Liver (tissue), 9 donors: ENCODE results near the gene P4HB. TPM values are rescaled to one million over a fixed set of nuclear protein-coding genes. Genes with fewer than 3 reads are reported as not detected.

Source experiments
- DNase-seq: peaks from one replicate; pipeline ENCODE4 v3.0.0-alpha.2; 2017; ENCODE audit warnings: low spot score
- H3K27ac ChIP-seq, 2 donors: one replicate each; pipeline ENCODE4 v1.7.0; 2013; ENCODE audit warnings: inconsistent platforms in 2 of 2, low read length in 2 of 2, control low read depth in 1 of 2, low read depth in 1 of 2, mild to moderate bottlenecking in 1 of 2
- H3K27me3 ChIP-seq, 4 donors: one replicate each; pipeline versions ENCODE4 v1.6.1 to v1.7.0; 2013; ENCODE audit warnings: low read length in 3 of 4, inconsistent platforms in 1 of 4, mild to moderate bottlenecking in 1 of 4, moderate library complexity in 1 of 4; ENCODE audit not compliant: control insufficient read depth in 4 of 4, insufficient read depth in 4 of 4
- H3K36me3 ChIP-seq, 4 donors: one replicate each; pipeline versions ENCODE4 v1.6.1 to v1.7.0; 2013; ENCODE audit warnings: low read length in 3 of 4, mild to moderate bottlenecking in 3 of 4, low read depth in 1 of 4, moderate library complexity in 1 of 4; ENCODE audit not compliant: control insufficient read depth in 4 of 4, insufficient read depth in 3 of 4
- H3K4me1 ChIP-seq, 4 donors: one replicate each; pipeline versions ENCODE4 v1.6.1 to v1.7.0; 2013; ENCODE audit warnings: low read length in 3 of 4, mild to moderate bottlenecking in 3 of 4, moderate library complexity in 1 of 4; ENCODE audit not compliant: control insufficient read depth in 4 of 4, insufficient read depth in 4 of 4
- H3K4me3 ChIP-seq, 3 donors: one replicate each; pipeline versions ENCODE4 v1.6.1 to v1.7.0; 2013; ENCODE audit warnings: low read length in 3 of 3, control low read depth in 1 of 3, low read depth in 1 of 3, mild to moderate bottlenecking in 1 of 3
- H3K9ac ChIP-seq, 2 donors: one replicate each; pipeline ENCODE4 v1.7.0; 2013; ENCODE audit warnings: low read length in 2 of 2, mild to moderate bottlenecking in 2 of 2, moderate library complexity in 2 of 2, control low read depth in 1 of 2, low read depth in 1 of 2
- H3K9me3 ChIP-seq, 4 donors: one replicate each; pipeline versions ENCODE4 v1.6.1 to v1.7.0; 2013; ENCODE audit warnings: low read length in 3 of 4; ENCODE audit not compliant: control insufficient read depth in 4 of 4
- CTCF ChIP-seq: fragments of 150-350 bp; IDR thresholded peaks from 2 replicates; pipeline ENCODE4 v1.5.1; 2017; ENCODE audit warnings: improper control_type of control experiment, low read depth, low read length; ENCODE audit not compliant: missing input control
- EGR1 ChIP-seq, 2 donors: IDR thresholded peaks; 2 replicates each; pipeline ENCODE4 v1.6.1; 2016 to 2018; ENCODE audit warnings: antibody characterized with exemption in 2 of 2, low read depth in 2 of 2
- FOXA1 ChIP-seq: IDR thresholded peaks from 2 replicates; pipeline ENCODE4 v1.6.1; 2016; ENCODE audit warnings: antibody characterized with exemption
- FOXA2 ChIP-seq: IDR thresholded peaks from 2 replicates; pipeline ENCODE4 v1.6.1; 2016; ENCODE audit warnings: antibody characterized with exemption
- GABPA ChIP-seq, 2 donors: IDR thresholded peaks in 1 of 2; conservative IDR thresholded peaks in 1 of 2; 2 replicates each; pipeline ENCODE4 v1.6.1; 2016; ENCODE audit warnings: antibody characterized with exemption in 2 of 2, mild to moderate bottlenecking in 1 of 2, moderate library complexity in 1 of 2
- HNF4A ChIP-seq, 2 donors: conservative IDR thresholded peaks; 2 replicates each; pipeline ENCODE4 v1.6.1; 2016; ENCODE audit warnings: antibody characterized with exemption in 2 of 2, mild to moderate bottlenecking in 2 of 2
- HNF4G ChIP-seq: IDR thresholded peaks from 2 replicates; pipeline ENCODE4 v1.6.1; 2016; ENCODE audit warnings: antibody characterized with exemption
- JUND ChIP-seq, 2 donors: IDR thresholded peaks; 2 replicates each; pipeline ENCODE4 v1.6.1; 2016; ENCODE audit warnings: antibody characterized with exemption in 2 of 2
- MAX ChIP-seq: IDR thresholded peaks from 2 replicates; pipeline ENCODE4 v1.6.1; 2016; ENCODE audit warnings: antibody characterized with exemption
- NR2F2 ChIP-seq: IDR thresholded peaks from 2 replicates; pipeline ENCODE4 v1.6.1; 2016; ENCODE audit warnings: antibody characterized with exemption
- RAD21 ChIP-seq, 2 donors: IDR thresholded peaks; 2 replicates each; pipeline ENCODE4 v1.6.1; 2016; ENCODE audit warnings: antibody characterized with exemption in 2 of 2, mild to moderate bottlenecking in 2 of 2
- RXRA ChIP-seq, 2 donors: IDR thresholded peaks; 2 replicates each; pipeline ENCODE4 v1.6.1; 2017 to 2018; ENCODE audit warnings: antibody characterized with exemption in 2 of 2, mild to moderate bottlenecking in 1 of 2
- SP1 ChIP-seq: IDR thresholded peaks from 2 replicates; pipeline ENCODE4 v1.6.1; 2018; ENCODE audit warnings: antibody characterized with exemption, mild to moderate bottlenecking
- YY1 ChIP-seq: IDR thresholded peaks from 2 replicates; pipeline ENCODE4 v1.6.1; 2016; ENCODE audit warnings: antibody characterized with exemption, mild to moderate bottlenecking
- WGBS: extraction: QIAGEN DNeasy Blood & Tissue Kit; methylation state at CpG from one replicate; pipeline ENCODE4 v1.1.7; 2013; 5-methylcytosine and 5-hydroxymethylcytosine counted together
- polyA plus RNA-seq, 2 donors: library from polyadenylated mRNA; stranded (reverse) in 1 of 2; unstranded in 1 of 2; fragments of 200-250 nt in 1 of 2; fragments of >200 nt in 1 of 2; fragmentation: Nextera tagmentation in 1 of 2; extraction: Ambion mirVana in 1 of 2; gene quantifications; one replicate each; pipeline versions ENCODE4 v1.2.1 to v1.2.3, GENCODE V29; 2013 to 2015
- total RNA-seq, 2 donors: library from RNA; depleted of rRNA; stranded (reverse); fragments of >200 nt; gene quantifications; one replicate each; pipeline ENCODE4 v1.2.3, GENCODE V29; 2014
- TF ChIP-seq, protein P1 (sequence below): IDR thresholded peaks from 2 replicates; pipeline ENCODE4 v1.6.1; 2016; ENCODE audit warnings: antibody characterized with exemption
- TF ChIP-seq, protein P2 (sequence below): IDR thresholded peaks from 2 replicates; pipeline ENCODE4 v1.6.1; 2016; ENCODE audit warnings: antibody characterized with exemption
- donor health status: healthy.
- donor health status: healthy.
- donor health status: healthy.
- donor health status: healthy.
- donor health status: healthy.

P4HB gene
- total and polyA plus RNA-seq, 4 donors, result 1,000 to 3,361 (median 1,576) TPM

DNA sequence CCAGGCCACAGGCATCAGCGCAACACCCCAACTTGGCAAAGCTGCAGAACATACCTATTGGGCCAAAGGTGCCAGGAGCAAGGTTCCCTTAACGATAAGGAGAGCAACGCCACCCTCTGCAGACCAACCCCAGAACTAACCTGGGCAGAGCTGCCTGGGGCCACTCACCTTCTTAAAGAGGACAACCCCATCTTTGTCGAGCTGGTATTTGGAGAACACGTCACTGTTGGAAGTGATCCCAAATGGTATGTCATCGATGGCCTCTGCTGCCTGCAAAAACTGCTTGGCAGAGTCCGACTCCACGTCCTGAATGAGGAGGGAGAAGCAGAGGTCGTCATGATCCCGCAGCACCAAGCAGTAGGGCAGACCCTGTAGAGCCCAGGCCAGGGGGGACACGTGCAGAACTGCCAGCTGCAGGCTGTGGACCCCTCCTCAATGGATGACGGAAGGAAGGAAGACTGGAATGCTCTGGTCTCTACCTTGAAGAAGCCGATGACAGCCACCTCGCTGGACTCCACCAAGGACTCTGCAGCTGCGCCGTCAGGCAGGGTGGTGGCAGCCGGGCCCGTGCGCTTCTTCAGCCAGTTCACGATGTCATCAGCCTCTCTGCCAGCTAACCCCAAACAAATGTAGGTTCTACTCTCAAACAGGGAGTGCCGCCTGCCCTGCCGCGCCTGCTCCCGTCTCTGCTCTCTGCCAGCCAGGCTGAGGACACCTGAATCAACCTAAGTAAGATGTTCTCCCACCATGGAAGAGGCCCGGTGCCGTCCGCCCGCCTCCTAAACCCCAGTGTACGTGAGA lies 5.2 kb downstream of the P4HB start:
- WGBS, result 56% methylated on average over 29 of the region's 29 CpGs
- Histone ChIP-seq H3K9ac (no peak overlapping the region), H3K4me1 (peaks cover 4 to 37% (median 32%) of the 10 kb centered on the region in 4 donors), H3K27ac (no peak overlapping the region), H3K4me3 (no peak overlapping the region), H3K27me3 (no peaks in the 10 kb centered on the region), H3K9me3 (no peaks in the 10 kb centered on the region), H3K36me3 (peaks cover 30 to 47% (median 37%) of the 10 kb centered on the region in 4 donors)
- TF ChIP-seq RAD21 (IDR thresholded peaks at IDR 0.05), result peak; percentile 64 to 73
- peak; percentile 22 for TF ChIP-seq CTCF
- no peak for TF ChIP-seq EGR1 (IDR thresholded peaks at IDR 0.05; ENCODE audit: low read depth in 2 of 2)
- peak; percentile 25 to 38 for TF ChIP-seq HNF4A (conservative IDR thresholded peaks at IDR 0.05)
- TF ChIP-seq HNF4G, result no peak
- TF ChIP-seq RXRA (IDR thresholded peaks at IDR 0.05), result peak; percentile 31 to 66
- TF ChIP-seq FOXA1, result no peak
- no peak for DNase-seq

- Histone ChIP-seq H3K9me3 (no peaks in the 10 kb centered on the region), H3K4me1 (peaks cover 0 to 15% (median 11%) of the 10 kb centered on the region in 4 donors), H3K27ac (no peak overlapping the region), H3K27me3 (no peaks in the 10 kb centered on the region), H3K4me3 (no peak overlapping the region), H3K9ac (no peak overlapping the region), H3K36me3 (peaks cover 28 to 42% (median 36%) of the 10 kb centered on the region in 4 donors)
- TF ChIP-seq GABPA (IDR thresholded peaks at IDR 0.05 in 1 of 2, conservative IDR thresholded peaks at IDR 0.05 in 1 of 2) (no peak), CTCF (no peak), RXRA (IDR thresholded peaks at IDR 0.05) (no peak), EGR1 (IDR thresholded peaks at IDR 0.05; ENCODE audit: low read depth in 2 of 2) (no peak)
- TF ChIP-seq, protein P1, sequence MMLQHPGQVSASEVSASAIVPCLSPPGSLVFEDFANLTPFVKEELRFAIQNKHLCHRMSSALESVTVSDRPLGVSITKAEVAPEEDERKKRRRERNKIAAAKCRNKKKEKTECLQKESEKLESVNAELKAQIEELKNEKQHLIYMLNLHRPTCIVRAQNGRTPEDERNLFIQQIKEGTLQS, result no peak
- WGBS, result 92% methylated on average over 12 of the region's 12 CpGs
- DNase-seq, result no peak
Observed at GRCh38 chr17:81852237-81852636, 8.1 kb downstream of the P4HB start.

- 96% methylated on average over 16 of the region's 16 CpGs for WGBS
- Histone ChIP-seq H3K27me3 (no peaks in the 10 kb centered on the region), H3K9ac (no peak overlapping the region), H3K4me1 (peaks cover 0 to 15% (median 11%) of the 10 kb centered on the region in 4 donors), H3K4me3 (no peak overlapping the region), H3K36me3 (peaks cover 34 to 50% (median 42%) of the 10 kb centered on the region in 4 donors), H3K9me3 (no peaks in the 10 kb centered on the region), H3K27ac (no peak overlapping the region)
- TF ChIP-seq, protein P2, sequence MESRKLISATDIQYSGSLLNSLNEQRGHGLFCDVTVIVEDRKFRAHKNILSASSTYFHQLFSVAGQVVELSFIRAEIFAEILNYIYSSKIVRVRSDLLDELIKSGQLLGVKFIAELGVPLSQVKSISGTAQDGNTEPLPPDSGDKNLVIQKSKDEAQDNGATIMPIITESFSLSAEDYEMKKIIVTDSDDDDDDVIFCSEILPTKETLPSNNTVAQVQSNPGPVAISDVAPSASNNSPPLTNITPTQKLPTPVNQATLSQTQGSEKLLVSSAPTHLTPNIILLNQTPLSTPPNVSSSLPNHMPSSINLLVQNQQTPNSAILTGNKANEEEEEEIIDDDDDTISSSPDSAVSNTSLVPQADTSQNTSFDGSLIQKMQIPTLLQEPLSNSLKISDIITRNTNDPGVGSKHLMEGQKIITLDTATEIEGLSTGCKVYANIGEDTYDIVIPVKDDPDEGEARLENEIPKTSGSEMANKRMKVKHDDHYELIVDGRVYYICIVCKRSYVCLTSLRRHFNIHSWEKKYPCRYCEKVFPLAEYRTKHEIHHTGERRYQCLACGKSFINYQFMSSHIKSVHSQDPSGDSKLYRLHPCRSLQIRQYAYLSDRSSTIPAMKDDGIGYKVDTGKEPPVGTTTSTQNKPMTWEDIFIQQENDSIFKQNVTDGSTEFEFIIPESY, result no peak
- TF ChIP-seq RXRA (IDR thresholded peaks at IDR 0.05), result no peak
- TF ChIP-seq, protein P1, result no peak
- no peak for TF ChIP-seq HNF4G
- no peak for TF ChIP-seq CTCF
- TF ChIP-seq GABPA (IDR thresholded peaks at IDR 0.05 in 1 of 2, conservative IDR thresholded peaks at IDR 0.05 in 1 of 2), result no peak
- no peak for TF ChIP-seq MAX
- TF ChIP-seq FOXA1, result no peak
- TF ChIP-seq YY1, result no peak
- no peak for TF ChIP-seq SP1
- TF ChIP-seq EGR1 (IDR thresholded peaks at IDR 0.05; ENCODE audit: low read depth in 2 of 2), result no peak
- TF ChIP-seq NR2F2, result no peak
- TF ChIP-seq JUND (IDR thresholded peaks at IDR 0.05), result no peak
- no peak for TF ChIP-seq FOXA2
- DNase-seq, result no peak
Observed at GRCh38 chr17:81851423-81851822, 8.9 kb downstream of the P4HB start.
